GM21447 (cell line): Measurements from ENCODE around the gene ZNF641.

ENCODE experiments used
- ATAC-seq: cut with Tn5 transposase; IDR thresholded peaks from one replicate; pipeline ENCODE4 v1.9.1; 2021; ENCODE audit not compliant: unreplicated experiment

ZNF641 gene

DNA sequence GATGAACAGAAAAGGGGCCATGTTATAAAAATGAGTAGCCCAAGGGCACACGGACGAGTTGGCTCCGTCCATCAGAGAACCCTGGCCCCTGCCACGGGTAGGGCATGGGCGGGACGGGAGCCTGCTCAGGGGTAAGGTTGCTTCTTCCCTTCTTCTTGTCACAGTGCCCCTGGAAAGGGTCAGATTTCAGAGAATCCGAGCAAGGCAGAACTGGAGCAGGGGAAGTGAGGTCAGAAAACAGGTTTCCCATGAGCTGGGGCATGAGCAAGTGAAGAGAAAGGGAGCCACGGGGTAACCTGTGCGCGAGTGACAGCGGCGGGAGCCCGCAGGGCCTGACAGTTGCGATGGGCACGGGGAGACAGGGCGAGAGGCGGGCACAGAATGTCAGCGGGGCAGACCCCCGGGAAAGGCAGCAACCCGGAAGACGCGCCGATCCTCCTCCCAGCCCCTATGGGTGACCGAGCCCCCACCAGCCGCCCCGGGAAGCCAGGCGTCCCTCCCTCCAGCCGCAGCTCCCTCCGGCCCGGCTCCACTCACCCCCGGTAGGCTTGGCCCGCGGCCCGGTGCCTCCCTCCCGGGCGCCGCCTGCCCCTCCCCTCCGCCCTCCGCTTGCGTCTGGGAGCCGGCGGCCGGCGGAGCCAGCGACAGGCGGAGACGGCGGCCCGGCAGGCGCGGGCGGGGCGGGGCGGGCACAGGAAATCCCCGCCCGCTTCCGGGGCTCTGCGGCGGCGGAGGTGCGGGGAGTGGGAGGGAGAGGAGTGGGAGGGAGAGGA, at the start of gene ZNF641:
ZNF641 (minus strand) TSS at position 671 of the 773 bp plus-strand sequence. CDS start 2,829 bp downstream, outside the sequence.
- ATAC-seq = peak; percentile 79

DNA sequence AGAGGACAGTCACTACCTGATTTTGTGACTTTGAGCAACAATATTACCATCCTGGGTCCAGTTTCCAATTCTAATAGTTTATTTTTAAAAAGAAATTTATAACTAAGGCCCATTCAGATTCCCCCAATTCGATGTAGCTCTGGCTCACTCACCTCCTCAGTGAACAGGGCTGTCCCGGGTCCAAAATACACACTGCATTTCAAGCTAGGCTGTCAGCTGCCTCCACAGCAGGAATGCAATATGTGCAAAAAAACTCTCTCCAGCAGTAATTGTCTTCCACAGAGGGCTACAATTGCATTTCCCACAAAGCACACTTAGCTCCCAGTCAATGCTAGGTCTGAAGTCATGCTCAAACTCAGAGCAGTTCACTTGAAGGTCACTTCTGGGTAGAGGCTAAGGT, 39.3 kb upstream of the ZNF641 start:
- no peak for ATAC-seq

DNA sequence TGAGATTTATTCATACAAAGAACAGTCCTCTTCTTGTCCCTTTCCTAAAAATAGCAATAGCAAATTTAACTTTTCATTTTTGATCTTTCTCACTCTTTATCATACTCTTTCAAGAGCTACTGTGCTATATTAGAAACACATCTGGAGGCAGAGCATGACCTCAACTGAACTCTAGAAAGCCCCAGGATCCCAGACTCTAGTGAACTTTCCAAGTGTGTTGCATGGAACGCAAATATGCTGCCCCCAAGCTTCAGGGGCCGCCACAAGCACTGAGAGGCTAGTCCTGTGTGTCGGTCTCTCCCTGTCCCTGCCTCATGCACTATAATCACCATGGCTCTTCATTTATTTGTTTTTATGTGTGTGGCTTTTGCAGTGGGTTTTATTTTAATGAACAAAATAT, 38.7 kb upstream of the ZNF641 start:
- ATAC-seq = no peak

DNA sequence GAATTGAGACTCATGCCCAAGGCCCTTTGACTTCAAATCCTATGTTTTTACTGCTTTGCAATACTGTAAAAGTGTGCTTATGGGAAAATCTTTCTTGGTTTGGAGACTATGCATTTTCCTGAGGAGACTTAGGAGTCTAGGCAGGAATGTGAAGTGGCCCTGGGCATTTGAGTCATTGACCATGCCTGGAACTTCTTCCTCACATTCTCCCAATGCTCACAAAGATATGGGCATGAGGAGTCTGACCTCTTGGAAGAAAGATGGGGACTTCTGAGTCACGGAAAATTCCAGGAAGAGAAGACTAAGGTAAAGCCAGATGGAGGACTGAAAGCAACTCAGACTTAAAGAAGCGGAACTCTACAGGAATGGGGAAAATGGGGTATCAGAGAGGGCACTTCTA, 38.2 kb upstream of the ZNF641 start:
- ATAC-seq = no peak

DNA sequence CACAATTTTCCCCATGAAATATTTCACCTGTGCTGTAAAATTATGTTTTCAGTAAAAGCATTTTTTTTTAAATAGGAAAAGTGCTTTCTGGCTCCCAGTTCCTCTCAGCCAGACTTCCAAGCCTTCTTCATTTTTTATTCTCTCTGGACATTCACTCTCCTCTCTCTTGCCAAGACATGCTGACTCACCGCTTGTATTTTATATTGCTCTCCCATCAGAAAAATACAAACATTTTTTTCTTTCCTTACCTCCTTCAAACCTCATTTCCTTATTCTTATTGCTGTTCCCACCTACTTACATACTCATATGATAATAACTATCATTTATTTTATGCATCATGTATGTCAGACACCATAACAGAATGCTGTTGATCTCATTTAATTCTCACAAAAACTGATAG, 37.7 kb upstream of the ZNF641 start:
- no peak for ATAC-seq

DNA sequence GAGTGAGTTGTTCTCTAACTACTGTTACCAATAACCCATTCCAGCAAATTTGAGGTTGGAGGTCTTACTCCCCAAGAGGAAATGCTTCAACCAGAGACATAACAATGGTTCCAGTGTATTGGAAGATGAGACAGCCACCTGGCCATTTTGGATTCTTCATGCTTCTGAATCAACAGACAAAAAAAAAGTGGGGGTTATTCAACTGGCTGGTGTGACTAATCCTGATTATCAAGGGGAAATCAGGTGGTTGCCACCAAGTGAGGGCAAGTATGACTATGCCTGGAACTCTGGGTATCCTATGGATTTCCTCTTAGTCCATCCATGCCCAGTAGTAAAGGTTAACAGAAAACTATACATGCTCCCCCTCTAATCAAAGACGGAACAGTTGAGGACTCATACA, 29.9 kb upstream of the ZNF641 start:
- ATAC-seq = no peak

DNA sequence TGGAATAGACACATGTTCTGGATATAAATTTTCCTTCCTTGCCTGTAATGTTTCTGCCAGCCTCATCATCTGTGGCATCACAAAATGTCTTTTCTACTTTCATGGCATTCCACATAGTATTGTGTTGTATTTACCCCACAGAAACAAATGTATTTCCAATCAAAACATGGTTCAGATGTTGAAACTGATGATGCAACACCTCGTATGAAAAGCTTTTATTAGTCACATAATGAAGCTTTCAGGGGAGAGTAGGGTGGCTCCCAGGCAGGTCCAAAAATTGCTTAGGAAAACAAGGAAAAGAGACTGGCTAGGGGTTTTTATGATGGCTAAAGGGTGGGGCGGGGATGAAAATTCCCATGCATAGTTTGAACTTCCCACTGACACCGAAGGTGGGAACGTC, 29.1 kb upstream of the ZNF641 start:
- ATAC-seq = no peak

DNA sequence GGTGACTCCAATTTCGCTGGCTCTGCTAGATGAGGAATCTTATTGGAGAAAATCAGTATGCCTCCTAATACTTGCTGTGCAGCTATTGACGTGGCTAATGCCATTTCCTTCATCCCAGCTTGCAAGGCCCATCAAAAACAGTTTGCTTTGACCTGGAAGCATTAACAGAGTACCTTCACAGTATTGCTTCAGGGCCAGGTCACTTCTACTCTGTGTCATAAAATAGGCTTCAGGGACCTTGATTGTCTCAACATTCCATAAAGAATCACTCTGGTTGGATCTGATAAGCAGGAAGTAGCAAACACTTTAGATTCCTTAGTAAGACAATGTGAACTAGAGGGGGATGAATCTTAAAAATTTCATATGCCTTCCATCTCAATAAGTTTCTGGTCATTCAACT, 26.9 kb upstream of the ZNF641 start:
- ATAC-seq = no peak

DNA sequence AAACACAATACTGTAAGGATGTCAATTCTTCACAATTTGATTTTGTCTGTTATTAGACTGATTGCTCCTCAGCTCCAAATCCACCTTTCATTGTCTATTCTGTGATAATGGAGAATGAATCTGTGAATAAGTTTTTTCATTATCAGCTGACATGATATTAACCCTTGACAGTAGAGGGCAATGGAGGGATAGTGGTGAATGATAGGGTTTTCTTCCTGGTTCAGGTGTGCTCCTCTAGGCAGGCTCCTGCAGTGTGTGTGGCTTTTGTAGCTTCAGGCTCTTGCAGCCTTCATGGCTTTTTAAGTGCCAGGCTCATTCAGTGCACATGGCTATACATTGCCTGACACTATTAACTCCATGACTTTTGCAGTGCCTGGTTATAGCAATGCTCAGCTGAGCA, 23.4 kb upstream of the ZNF641 start:
- no peak for ATAC-seq

DNA sequence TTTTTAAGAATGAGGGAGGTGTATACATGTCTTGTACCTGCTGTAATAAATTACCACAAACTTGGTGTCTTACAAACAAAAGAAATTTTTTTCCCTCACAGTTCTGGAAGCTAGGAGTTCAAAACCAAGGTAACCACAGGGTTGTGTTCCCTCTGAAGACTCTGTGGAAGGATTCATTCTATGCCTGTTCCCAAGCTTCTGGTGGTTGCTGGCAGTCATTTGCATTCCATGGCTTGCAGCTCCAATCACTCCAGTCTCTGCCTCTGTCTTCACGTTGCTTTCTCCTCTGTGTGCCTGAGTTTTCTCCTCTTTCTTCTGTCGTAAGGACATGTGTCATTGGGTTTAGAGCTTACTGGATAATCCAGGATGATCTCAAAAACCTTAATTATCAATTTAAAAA, 15.4 kb upstream of the ZNF641 start:
- no peak for ATAC-seq

DNA sequence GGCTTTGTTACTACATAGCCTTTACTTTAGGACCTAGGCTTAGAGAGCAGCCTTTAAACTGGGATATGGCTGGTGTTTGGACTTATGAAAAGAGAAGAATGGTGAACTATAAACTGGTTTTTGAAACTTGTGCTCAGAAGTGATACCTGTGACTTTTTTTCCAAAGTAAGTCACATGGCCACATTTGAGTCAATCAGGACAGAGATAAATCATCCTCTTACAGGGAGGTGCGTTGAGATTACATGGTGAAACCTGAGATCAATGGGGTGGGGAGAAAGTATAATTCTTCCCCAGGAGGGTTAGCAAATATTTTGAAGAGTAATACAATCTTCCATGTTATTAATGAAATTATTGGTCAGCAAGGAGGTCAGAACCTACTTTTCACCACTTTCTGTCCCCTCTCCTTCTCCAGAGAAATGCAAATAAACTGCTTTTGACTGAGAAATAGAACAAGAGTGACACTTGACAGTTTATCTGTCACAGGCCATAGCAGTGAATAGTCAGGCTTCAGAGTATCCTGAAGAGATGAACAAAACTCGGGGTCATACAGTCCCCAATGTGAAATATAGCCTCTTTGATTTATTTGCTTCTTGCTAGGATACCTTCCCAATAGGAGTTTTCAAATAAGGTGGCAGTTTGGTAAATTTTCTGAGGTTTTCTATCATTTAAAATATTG, 11.1 kb upstream of the ZNF641 start:
- no peak for ATAC-seq

DNA sequence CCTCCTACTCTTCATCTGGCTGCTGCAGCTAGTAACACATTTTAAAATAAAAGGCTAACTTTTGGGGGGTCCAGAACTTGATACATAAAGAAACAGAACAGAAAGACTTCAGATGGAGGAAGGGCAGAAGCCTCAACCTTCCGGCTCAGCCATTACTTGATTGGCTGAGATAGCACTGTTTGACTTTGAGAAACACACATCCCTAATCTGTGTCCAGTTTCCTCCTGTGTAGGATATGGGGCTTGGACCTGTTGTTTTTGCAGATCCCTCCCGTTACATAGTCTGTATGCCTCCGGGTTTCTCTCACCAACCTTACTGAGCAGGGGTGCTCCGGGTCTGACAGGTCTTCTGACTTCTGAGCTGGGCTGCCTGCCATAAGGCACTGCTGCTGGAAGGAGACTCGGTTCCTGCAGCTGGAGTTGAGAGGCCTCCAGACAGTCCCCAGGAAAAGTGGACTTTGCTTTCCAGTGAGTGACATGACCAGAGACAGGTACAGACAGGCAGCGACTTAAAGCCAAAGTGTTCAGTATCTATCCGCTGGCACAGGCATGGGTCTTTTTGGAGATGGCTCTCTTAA, 8.3 kb upstream of the ZNF641 start:
- ATAC-seq = no peak

DNA sequence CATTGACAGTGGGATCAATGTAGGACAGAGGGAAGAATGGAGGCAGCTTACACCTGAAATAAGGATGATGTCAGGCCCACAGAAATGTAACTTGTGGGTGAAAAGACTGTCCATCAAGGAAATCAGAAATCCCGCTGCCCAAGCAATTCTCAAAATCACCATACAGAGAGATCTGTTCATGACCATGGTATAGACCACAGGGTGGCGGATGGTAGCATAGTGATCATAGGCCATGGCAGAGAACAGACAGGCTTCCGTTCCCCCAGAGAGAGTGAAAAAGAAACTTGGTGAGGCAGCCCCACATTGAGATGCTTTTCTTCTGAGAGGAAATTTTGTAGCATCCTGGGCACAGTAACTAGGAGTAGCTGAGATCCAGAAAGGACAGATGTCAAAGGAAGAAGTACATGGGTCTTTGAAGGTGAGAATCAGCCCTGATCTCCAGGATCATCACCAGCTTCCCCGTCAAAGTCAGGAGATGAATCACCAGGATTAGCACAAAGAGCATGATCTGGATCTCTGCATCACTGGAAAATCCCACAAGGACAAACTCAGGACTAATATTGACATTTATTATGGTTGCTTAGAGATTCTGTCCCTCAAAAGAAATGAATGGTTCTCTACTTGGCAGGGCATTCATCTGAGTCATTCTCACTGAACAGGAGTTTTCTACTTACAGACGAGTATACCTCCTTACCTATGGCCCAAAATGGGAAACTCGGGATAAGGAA, 5.5 kb upstream of the ZNF641 start:
- no peak for ATAC-seq

DNA sequence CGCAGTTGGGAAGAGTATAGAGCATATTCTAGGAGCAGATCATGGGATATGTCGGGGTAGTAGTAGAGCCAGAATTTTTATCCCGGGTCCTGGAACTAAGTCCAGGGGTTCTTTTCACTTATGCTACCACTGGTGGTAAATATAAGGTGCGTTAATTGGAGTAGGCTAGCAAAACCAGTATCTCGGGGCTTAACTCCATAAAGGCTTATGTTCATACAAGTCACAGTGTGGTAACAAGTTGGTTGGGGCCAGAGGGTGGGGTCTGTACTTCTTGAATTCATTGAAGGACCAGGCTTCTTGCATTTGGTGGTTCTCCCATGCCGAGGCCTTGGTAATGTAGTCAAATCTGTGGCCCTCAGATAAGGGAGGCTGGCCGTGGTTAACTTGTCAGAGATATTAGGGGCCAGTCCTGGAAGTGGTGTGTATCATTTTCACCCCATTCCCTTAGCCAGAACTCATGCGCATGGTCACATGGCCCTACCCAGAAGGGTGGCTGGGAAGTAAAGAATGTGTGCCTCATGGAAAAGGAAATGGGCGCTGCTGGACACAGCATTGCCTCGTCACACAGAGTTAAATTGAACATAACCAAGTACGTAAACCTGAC, 1.5 kb upstream of the ZNF641 start:
- ATAC-seq = no peak

DNA sequence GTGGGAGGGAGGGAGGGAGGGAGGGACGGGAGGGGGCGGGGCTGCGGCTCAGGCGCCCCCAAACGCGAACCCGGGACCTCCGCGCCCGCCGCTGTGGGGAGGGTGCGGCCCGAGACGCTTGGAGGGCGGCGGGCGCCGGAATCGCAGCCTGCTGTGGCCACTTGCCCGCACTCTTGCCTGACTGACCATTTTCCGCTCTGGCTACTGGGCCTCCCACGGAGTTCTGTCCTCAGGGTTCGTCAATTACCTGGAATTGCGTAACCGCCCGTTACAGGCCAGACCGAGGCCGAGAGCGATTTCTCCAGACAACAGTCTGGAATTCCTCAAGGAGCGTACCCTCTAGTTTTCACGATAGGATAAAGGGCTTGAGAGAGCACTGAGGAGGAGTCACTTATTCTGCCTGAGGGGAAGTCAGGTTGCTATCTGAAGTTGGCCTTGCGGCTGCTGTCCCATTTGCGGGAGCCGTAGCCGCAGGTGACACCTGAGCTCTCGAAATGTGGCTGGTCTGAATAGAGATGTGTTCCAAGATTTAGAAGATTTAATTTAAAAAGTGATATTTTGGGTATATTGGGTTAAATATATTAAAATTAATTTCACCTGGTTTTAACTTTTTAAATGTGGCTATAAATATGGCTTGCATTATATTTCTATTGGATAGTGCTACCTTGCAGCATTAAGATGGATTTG, 446 bp upstream of the ZNF641 start:
- peak; percentile 51 for ATAC-seq

DNA sequence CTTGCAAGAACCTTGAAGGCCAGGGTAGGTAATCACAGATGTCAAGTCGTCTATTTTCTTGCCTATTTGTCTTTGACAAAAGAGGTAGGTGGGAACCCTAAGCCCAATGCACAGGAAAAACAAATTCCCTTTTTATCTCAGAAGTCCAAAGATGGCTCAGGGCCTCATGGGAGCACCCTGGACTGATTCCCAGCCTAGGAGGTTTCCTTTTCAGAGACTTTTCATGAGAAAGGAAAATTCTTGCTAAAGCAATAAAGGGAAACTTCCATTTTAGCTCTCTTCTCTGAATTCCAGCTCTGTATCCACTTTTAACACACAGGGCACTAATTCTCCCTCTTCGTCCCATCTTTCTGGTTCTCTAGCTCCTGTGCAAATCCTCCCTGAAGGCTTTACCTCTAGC, 1.2 kb downstream of the ZNF641 start:
- ATAC-seq = no peak

DNA sequence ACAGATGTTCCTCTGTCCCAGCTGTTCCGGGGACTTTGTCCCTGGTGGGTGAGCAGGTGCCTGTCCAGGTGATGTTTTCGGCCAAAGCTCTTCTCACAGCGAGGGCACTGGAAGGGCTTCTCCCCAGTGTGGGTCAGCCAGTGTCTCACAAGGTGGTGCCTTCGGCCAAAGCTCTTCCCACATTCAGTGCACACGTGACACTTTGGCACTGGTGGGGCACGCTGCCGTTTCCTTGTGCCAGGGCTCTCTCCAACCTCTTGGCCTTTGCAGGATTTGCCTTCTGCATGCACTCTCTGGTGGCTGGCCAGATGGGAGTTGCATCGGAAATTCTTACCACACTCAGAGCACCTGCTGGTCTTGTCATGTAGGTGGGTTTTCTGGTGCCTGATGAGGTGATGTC, 7.7 kb downstream of the ZNF641 start:
- ATAC-seq = no peak

DNA sequence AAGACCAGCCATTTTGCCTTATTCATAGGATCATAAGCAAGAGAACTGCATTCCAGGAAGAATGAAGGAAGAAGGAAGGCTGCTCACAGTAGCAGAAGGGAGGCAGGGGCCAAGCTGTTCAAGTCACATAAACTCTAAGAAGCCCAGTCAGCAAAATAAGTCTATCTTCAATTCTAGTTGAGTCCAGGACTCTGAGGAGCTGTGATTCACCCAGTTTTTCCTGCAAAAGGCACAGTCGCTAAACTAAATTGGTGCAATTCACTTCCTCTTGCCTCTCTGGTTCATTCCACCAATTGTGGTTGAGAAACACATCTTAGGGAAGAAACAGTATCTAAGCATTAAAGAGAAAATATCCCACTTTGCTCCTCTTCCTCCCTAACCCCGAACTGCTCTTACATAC, 9.8 kb downstream of the ZNF641 start:
- no peak for ATAC-seq

DNA sequence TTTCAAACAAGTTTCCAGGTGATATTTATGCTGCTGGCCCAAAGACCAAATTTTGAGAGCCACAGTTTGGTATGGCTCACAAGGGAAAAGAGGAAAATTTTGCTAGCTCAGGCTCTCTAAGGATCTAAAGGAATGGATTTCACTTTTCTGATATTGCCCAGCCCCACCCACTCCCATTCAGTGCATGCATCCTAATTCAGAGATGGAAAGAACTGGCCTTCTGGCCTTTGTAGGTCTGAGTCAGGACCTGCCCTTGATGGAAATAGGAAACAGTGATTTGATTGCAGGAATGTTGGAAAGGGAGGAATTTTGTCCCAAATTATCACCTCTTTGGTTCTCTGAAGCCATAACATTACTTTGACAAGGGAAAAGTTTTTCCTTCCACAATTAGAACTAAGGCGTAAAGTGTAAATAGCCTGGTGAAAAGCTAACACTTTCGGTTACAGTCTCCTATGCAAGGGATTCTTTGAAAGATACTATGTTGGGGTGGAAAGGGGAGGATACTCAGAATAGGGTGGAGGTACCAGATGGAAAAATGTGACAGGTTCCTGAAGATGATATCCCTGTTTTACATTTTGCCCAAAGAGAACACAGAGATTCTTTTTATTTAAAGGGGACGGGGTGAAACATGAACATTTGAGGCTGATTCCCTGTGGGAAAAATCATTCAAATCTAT, 11.1 kb downstream of the ZNF641 start:
- no peak for ATAC-seq

DNA sequence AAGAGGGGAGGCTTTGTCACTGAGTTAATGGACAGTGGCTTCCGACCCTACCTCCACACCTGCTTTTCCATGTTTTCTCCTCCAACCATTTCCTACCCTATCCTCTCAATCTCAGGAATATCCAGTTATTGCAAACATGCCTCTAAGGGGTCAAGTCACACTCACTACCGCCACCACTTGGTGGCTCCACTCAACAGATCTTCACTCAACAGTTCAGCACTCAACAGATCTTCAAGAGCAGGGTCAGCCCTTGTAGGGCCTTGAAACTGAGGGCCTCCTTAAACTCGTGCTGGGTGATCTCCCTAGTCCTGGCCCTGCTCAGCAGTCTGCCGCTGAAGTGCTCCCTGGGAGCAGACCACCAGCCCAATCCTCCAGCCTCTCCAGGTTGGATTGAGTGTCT, 14.2 kb downstream of the ZNF641 start:
- ATAC-seq = no peak
